Activated T-cell treated with anti-CD3 and anti-CD28 coated beads, Interleukin-2, amount 50 U/mL, for 72 hours (primary cell): ENCODE measurements around the gene SPTBN4. TPM values are rescaled to one million over a fixed set of nuclear protein-coding genes. Genes with fewer than 3 reads are reported as not detected.
A peak's percentile ranks its signal among the peaks of the same experiment; 100 is the strongest.
"Not testable (repeated sequence)": the region's sequence is repeated elsewhere in the genome, so short reads cannot be mapped to it uniquely, and the experiment has no call there.

Experiments
- ATAC-seq, 2 donors: fragments of 150-1000 bp; cut with Tn5 transposase; replicated peaks in 1 of 2; 2 replicates each; pipeline ENCODE4 v1.10.0; 2021; ENCODE audit warnings: moderate library complexity in 2 of 2, mild to moderate bottlenecking in 1 of 2
- DNase-seq, 2 donors: peaks; one replicate each; pipeline ENCODE4 v3.0.0; 2021 to 2022; ENCODE audit warnings: mixed read lengths in 1 of 2
- H3K27ac Mint-ChIP-seq: one replicate; pipeline ENCODE4 v1.8.0; 2022; ENCODE audit warnings: mild to moderate bottlenecking, moderate library complexity, mixed read lengths
- H3K27me3 Mint-ChIP-seq: one replicate; pipeline ENCODE4 v1.8.0; 2022; ENCODE audit warnings: low read depth, mixed read lengths
- H3K36me3 Mint-ChIP-seq, 2 donors: one replicate each; pipeline ENCODE4 v1.8.0; 2022; ENCODE audit warnings: mixed read lengths in 2 of 2, mild to moderate bottlenecking in 1 of 2; ENCODE audit not compliant: insufficient read depth in 2 of 2
- H3K4me1 Mint-ChIP-seq: one replicate; pipeline ENCODE4 v1.8.0; 2022; ENCODE audit warnings: low read depth, mixed read lengths
- H3K4me3 Mint-ChIP-seq, 2 donors: one replicate each; pipeline ENCODE4 v1.8.0; 2022; ENCODE audit warnings: mild to moderate bottlenecking in 2 of 2, mixed read lengths in 2 of 2, moderate library complexity in 2 of 2
- H3K9me3 Mint-ChIP-seq, 2 donors: one replicate each; pipeline ENCODE4 v1.8.0; 2022; ENCODE audit warnings: mixed read lengths in 2 of 2
- total RNA-seq, 2 donors: library from RNA; stranded (reverse); gene quantifications; one replicate each; pipeline ENCODE4 v1.2.3, GENCODE V29; 2022

Gene SPTBN4
- total RNA-seq, 2 donors from 2014 or later: 2.2 to 4.8 TPM

DNA sequence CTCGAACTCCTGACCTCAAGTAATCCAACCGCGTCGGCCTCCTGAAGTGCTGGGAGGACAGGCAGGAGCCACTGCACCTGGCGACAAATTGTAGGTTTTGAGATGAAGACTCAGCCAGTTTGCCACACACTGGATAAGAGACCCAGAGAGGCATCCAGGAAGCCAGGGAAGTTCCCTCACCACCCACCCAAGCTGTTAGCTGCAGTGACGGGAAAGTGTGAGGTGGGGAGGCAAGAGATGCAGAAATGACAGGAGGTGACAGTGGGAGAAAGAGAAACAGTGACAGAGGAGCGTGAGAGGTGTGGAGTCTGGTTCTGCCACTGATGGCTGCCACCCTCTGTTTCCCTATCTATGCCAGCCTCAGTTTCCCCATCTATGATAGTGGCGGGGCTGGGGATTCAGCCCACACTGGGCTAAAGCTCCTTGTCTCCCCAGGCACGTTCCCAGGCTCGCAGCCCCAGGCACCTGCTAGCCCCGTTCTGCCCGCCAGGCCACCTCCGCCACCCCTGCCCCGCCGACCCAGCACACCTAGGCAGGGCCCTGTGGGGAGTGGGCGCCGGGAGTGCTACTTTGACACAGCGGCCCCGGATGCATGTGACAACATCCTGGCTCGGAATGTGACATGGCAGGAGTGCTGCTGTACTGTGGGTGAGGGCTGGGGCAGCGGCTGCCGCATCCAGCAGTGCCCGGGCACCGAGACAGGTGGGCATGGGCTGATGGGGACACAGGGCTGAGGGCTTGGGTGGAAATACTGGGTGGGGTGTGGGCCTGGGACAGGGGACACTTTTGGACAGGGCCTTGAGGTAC, 155.4 kb downstream of the SPTBN4 start:
- no peak overlapping the region for H3K27ac Mint-ChIP-seq
- DNase-seq (no peak), ATAC-seq (no peak)
- no peaks in the 10 kb centered on the region for H3K27me3 Mint-ChIP-seq
- H3K9me3 Mint-ChIP-seq: no peaks in the 10 kb centered on the region
- peaks cover 16 to 25% of the 10 kb centered on the region in 2 donors for H3K36me3 Mint-ChIP-seq
- H3K4me3 Mint-ChIP-seq: no peak overlapping the region
- H3K4me1 Mint-ChIP-seq: peaks cover 18% of the 10 kb centered on the region

DNA sequence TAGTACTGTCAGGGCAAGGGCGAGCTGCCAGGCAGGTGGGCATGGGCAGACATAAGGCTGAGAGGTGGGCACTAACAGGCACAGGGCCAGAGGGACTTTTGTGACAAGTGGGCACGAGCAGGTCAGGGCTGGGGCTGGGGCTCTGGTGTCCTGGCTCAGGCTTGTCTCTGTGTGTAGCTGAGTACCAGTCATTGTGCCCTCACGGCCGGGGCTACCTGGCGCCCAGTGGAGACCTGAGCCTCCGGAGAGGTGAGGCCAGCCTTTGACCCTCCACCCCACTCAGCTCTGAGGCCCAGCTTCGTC, 155.9 kb downstream of the SPTBN4 start:
- ATAC-seq: no peak
- no peak overlapping the region for H3K4me3 Mint-ChIP-seq
- H3K4me1 Mint-ChIP-seq: peaks cover 18% of the 10 kb centered on the region
- H3K27me3 Mint-ChIP-seq: no peaks in the 10 kb centered on the region
- H3K36me3 Mint-ChIP-seq: peaks cover 16 to 27% of the 10 kb centered on the region in 2 donors
- no peak overlapping the region for H3K27ac Mint-ChIP-seq
- no peaks in the 10 kb centered on the region for H3K9me3 Mint-ChIP-seq
- DNase-seq: no peak

DNA sequence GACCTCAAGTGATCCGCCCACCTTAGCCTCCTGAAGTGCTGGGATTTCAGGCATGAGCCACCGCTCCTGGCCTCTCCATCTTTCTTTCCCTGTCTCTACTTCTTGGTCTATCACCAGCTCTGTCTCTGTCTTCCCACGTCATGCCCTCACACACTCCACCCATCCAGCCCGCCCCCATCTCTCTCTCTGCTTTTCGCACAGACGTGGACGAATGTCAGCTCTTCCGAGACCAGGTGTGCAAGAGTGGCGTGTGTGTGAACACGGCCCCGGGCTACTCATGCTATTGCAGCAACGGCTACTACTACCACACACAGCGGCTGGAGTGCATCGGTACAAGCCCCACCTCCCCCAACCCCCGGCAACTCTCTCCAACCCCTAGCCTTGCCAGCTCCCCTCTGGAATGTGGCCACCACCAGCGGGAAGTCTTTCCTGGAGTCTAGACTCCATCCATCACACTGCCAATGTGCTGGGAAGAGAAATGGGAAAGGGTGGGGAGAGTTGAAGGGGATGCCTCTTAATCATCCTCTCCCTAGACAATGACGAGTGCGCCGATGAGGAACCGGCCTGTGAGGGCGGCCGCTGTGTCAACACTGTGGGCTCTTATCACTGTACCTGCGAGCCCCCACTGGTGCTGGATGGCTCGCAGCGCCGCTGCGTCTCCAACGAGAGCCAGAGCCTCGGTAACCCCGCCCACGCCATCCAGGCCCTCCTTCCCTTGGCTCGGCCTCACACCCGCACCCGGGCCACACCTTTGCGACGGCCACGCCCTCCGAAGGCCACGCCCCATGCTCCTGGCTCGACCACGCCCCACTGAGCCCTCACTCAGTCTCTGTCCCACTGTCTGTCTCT, 156.8 kb downstream of the SPTBN4 start:
- Mint-ChIP-seq H3K27me3 (no peaks in the 10 kb centered on the region), H3K36me3 (peaks cover 16 to 27% of the 10 kb centered on the region in 2 donors), H3K4me1 (peaks cover 18% of the 10 kb centered on the region), H3K4me3 (no peak overlapping the region), H3K9me3 (no peaks in the 10 kb centered on the region), H3K27ac (no peak overlapping the region)
- DNase-seq: no peak
- ATAC-seq: peak in 1 of 2 donors; percentile 37

DNA sequence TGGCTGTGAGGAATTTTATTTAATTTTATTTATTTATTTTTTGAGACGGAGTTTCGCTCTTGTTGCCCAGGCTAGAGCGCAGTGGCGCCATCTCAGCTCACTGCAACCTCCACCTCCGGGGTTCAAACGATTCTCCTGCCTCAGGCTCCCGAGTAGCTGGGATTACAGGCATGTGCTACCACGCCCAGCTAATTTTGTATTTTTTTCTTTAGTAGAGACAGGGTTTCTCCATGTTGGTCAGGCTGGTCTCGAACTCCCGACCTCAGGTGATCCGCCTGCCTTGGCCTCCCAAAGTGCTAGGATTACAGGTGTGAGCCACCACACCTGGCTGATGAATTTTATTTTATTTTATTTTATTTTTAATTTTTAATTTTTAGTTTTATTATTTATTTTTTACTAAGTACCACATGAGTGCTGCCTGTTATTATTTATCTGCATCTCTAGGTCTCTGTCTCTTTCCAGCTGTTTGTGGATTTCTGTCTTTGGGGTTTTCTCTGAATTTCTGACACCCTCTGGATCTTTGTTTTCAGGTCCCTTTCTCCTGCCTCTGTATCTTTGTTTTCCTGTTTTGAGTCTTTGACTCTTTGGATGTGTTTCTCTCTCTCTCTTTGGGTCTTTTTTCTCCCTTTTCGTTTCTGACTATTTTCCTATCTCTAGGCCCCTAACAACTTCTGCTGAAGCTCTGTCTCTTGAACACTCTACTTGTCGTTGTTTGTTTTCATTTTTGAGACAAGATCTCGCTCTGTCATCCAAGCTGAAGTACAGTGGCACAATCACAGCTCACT, 157.8 kb downstream of the SPTBN4 start:
- not testable (repeated sequence) for H3K4me1 Mint-ChIP-seq, H3K27me3 Mint-ChIP-seq, H3K9me3 Mint-ChIP-seq, H3K4me3 Mint-ChIP-seq, ATAC-seq, DNase-seq
- Mint-ChIP-seq H3K36me3 (peaks cover 15 to 26% of the 10 kb centered on the region in 2 donors), H3K27ac (peak overlapping the region; percentile 43)

DNA sequence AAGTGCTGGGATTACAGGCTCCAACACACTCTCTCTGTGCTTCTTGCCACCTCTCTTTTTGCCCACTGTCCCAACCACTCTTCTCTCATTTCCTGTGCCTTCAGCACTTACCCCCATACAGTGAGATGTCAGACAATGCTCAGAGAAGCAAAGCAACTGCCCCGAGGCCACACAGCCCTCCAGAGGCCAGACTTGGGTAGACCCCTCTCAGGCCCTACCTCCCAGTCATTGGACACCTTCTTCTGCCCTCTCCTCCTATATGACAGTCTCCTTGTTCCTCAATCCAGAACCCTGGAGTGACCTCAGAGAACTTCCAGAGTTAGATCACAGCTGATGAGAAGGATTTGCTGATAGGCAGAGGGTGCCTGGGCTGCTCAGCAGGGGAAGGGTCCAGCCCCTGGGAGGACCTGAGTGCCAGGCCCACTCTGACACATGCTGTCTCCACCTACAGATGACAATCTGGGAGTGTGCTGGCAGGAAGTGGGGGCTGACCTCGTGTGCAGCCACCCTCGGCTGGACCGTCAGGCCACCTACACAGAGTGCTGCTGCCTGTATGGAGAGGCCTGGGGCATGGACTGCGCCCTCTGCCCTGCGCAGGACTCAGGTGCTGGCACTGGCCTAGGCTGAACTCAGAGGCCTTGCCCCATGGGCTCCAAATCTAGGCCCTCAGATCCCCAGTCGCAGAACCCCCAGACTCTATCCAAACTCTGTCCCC, 158.8 kb downstream of the SPTBN4 start:
- no peaks in the 10 kb centered on the region for H3K9me3 Mint-ChIP-seq
- H3K4me3 Mint-ChIP-seq: no peak overlapping the region
- peaks cover 13% of the 10 kb centered on the region for H3K4me1 Mint-ChIP-seq
- no peaks in the 10 kb centered on the region for H3K27me3 Mint-ChIP-seq
- ATAC-seq (no peak), DNase-seq (no peak)
- no peak overlapping the region for H3K27ac Mint-ChIP-seq
- peaks cover 14 to 25% of the 10 kb centered on the region in 2 donors for H3K36me3 Mint-ChIP-seq

Other genes starting within 250 kb of the SPTBN4 start
- gene TTC9B, start 248.6 kb upstream of the SPTBN4 start, total RNA-seq: not detected
- 1 to 10 TPM in 1 of 2 donors, under 1 TPM in 1; 0.81 to 1.2 TPM for gene CCNP, start 240.3 kb upstream of the SPTBN4 start, total RNA-seq
- gene AKT2, start 181.7 kb upstream of the SPTBN4 start, total RNA-seq: 100 to 1,000 TPM; 190 to 197 TPM
- gene C19orf47, start 118.6 kb upstream of the SPTBN4 start, total RNA-seq: 10 to 100 TPM; 20.7 to 24.8 TPM
- gene PLD3, start 118.3 kb upstream of the SPTBN4 start, total RNA-seq: 100 to 1,000 TPM in 1 of 2 donors, 10 to 100 TPM in 1; 99.8 to 102 TPM
- under 1 TPM in 1 of 2 donors, not detected in 1; 0.12 TPM for gene HIPK4, start 76.8 kb upstream of the SPTBN4 start, total RNA-seq
- 1 to 10 TPM; 3.4 to 3.7 TPM for gene PRX, start 53.6 kb upstream of the SPTBN4 start, total RNA-seq
- 10 to 100 TPM; 12.9 to 16.9 TPM for gene SERTAD1, start 41.0 kb upstream of the SPTBN4 start, total RNA-seq
- gene SERTAD3, start 22.7 kb upstream of the SPTBN4 start, total RNA-seq: 10 to 100 TPM; 12.6 to 16.3 TPM
- 10 to 100 TPM; 40.7 to 51.0 TPM for gene BLVRB, start 1.3 kb upstream of the SPTBN4 start, total RNA-seq
- gene SHKBP1, start 109.9 kb downstream of the SPTBN4 start, total RNA-seq: 100 to 1,000 TPM; 145 to 152 TPM
- gene LTBP4, start 134.4 kb downstream of the SPTBN4 start, total RNA-seq: 100 to 1,000 TPM; 164 to 195 TPM
- gene NUMBL, start 223.7 kb downstream of the SPTBN4 start, total RNA-seq: 10 to 100 TPM; 16.1 to 18.6 TPM
- 10 to 100 TPM; 45.4 to 58.6 TPM for gene COQ8B, start 249.9 kb downstream of the SPTBN4 start, total RNA-seq